Measurements from ENCODE around the gene PPM1D. TPM values are rescaled to one million over a fixed set of nuclear protein-coding genes. Genes with fewer than 3 reads are reported as not detected.

The PPM1D gene
- total and polyA plus RNA-seq, 7 donors = 5.4 to 13.8 (median 9.6) TPM

DNA sequence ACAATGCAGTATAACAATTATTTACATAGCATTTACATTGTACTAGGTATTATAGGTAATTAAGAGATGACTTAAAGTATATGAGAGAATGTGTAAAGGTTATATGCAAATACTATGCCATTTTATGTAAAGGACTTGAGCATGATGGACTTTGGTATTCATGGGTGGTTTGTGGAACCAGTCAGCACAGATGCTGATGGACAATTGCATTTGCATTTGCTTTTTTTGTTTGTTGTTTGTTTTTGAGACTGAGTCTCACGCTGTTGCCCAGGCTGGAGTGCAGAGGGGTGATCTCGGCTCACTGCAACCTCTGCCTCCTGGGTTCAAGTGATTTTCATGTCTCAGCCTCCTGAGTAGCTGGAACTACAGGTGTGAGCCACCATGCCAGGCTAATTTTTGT, 113.6 kb downstream of the PPM1D start:
- no peaks in the 10 kb centered on the region for H3K27me3 ChIP-seq
- TF ChIP-seq EP300 (IDR thresholded peaks at IDR 0.05) (no peak), POLR2AphosphoS5 (IDR thresholded peaks at IDR 0.05) (no peak), POLR2A (IDR thresholded peaks at IDR 0.05) (no peak)
- TF ChIP-seq, protein P1, sequence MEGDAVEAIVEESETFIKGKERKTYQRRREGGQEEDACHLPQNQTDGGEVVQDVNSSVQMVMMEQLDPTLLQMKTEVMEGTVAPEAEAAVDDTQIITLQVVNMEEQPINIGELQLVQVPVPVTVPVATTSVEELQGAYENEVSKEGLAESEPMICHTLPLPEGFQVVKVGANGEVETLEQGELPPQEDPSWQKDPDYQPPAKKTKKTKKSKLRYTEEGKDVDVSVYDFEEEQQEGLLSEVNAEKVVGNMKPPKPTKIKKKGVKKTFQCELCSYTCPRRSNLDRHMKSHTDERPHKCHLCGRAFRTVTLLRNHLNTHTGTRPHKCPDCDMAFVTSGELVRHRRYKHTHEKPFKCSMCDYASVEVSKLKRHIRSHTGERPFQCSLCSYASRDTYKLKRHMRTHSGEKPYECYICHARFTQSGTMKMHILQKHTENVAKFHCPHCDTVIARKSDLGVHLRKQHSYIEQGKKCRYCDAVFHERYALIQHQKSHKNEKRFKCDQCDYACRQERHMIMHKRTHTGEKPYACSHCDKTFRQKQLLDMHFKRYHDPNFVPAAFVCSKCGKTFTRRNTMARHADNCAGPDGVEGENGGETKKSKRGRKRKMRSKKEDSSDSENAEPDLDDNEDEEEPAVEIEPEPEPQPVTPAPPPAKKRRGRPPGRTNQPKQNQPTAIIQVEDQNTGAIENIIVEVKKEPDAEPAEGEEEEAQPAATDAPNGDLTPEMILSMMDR (IDR thresholded peaks at IDR 0.05) = no peak
- H3K9me3 ChIP-seq = no peaks in the 10 kb centered on the region
- H3K27ac ChIP-seq = no peak overlapping the region
- H3K4me3 ChIP-seq = no peak overlapping the region
- intact Hi-C loops (cut with DNase I) = no loop called here
- peaks cover 0 to 33% (median 3%) of the 10 kb centered on the region in 4 donors for H3K36me3 ChIP-seq
- H3K4me1 ChIP-seq = no peaks in the 10 kb centered on the region
- WGBS, 2 donors = 94 to 98% methylated on average over 2 of the region's 2 CpGs
- no peak for DNase-seq

Small RNA genes within 50 kb of the gene (small RNA-seq; reads per million reads assigned to genes)
- gene AC011921.2 = 0 reads per million in 3 donors
- 0 reads per million in 3 donors for gene RN7SL606P
- 0 reads per million in 3 donors for gene RNU6-623P

Other genes starting within 250 kb of the PPM1D start
- 10 to 100 TPM; 39.6 to 50.9 (median 44.1) TPM for gene USP32, start 208.1 kb upstream of the PPM1D start, total RNA-seq
- 10 to 100 TPM; 10.6 to 18.0 (median 16.7) TPM for gene USP32, start 208.1 kb upstream of the PPM1D start, polyA plus RNA-seq
- not detected for gene CHCT1, start 177.7 kb upstream of the PPM1D start, total RNA-seq
- not detected for gene CHCT1, start 177.7 kb upstream of the PPM1D start, polyA plus RNA-seq
- 10 to 100 TPM; 26.2 to 36.0 (median 33.8) TPM for gene APPBP2, start 74.0 kb upstream of the PPM1D start, total RNA-seq
- gene APPBP2, start 74.0 kb upstream of the PPM1D start, polyA plus RNA-seq = 1 to 10 TPM; 7.9 to 9.3 (median 8.4) TPM
- gene BCAS3, start 77.7 kb downstream of the PPM1D start, total RNA-seq = 10 to 100 TPM; 28.5 to 38.5 (median 31.8) TPM
- gene BCAS3, start 77.7 kb downstream of the PPM1D start, polyA plus RNA-seq = 1 to 10 TPM; 6.3 to 9.0 (median 6.9) TPM

All from sigmoid colon (tissue), 7 donors.